Right ventricle myocardium superior (tissue), 1 donor: ENCODE results near the gene WNT4. TPM values are rescaled to one million over a fixed set of nuclear protein-coding genes. Genes with fewer than 3 reads are reported as not detected.

Experiments used
- ATAC-seq: fragments of 200-7000 bp; cut with Tn5 transposase; one replicate; pipeline ENCODE4 v1.9.1; 2020; ENCODE audit warnings: mild to moderate bottlenecking; ENCODE audit not compliant: poor library complexity
- DNase-seq: peaks from one replicate; pipeline ENCODE4 v3.0.0-alpha.2; 2020
- intact Hi-C: fragments of 100-400 bp; cut with DNase I; formaldehyde crosslinking; loops from one replicate; pipeline ENCODE4 v1.11.2; 2022
- total RNA-seq: library from RNA; stranded (reverse); fragmentation: NEBNext Ultra II Directional; extraction: Animal tissue kit (Norgen Biotek cat#: 25700); gene quantifications from one replicate; pipeline ENCODE4 v1.2.1, GENCODE V29; 2021
- donor health status: DM: no; HTN: yes; CAD: no; lungs with severe emphysema.

WNT4 gene
- total RNA-seq, 1 donor from 2014 or later = not detected

DNA sequence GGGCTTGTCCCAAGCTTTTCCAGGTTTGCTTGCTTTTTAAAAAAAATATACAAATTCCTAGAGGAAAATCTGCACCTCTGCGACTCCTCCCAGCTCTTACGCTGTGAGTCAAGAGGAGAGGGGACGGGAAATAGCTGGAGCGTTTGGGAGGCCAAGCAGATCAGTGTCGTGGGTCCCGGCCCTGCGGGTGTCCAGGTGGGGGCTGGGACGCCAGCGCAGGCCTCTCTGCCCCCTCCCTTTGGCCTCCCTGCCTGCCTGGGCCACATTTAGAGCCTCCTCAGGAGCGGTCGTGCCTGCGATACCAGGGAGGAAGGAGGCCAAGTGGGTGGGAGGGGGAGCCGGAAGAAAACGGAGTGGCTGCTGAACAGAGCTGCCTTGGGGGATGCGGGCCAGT, 9.0 kb downstream of the WNT4 start:
- no peak for ATAC-seq
- no peak for DNase-seq
- intact Hi-C loops = no loop called here

DNA sequence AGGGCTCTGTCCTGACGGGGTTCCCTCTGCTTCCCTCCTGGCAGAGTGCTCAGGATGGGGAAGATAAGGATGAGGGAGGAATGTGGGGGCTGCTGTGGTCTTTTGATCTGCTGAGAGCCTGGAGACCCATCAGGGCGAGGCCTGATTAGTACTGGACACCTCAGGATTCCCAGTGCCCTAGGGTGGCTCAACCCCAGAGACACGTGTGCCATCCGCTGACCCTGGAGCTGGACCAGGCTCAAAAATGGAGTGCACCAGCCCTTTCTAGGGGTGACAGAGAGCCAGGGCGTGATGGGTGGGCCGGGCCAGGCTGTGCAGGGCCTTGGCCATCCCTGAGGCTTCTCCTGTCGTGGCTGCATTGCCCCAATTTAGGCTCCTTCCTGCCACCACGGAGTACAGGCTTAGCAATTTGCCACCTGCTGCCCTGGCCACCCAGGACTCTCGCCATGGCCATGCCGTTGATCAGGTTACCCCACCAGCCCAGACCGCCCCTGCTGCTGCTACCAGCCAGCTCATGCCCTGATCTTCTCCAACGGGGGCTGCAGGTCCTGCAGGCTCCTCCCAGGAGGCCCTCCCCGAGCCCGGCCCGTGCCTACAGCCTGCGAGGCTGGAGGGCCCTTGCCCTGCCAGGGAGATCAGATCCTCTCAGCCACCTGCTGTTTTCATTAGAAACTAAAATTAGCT, 9.5 kb downstream of the WNT4 start:
- no peak for ATAC-seq
- intact Hi-C loops = no loop called here
- no peak for DNase-seq

DNA sequence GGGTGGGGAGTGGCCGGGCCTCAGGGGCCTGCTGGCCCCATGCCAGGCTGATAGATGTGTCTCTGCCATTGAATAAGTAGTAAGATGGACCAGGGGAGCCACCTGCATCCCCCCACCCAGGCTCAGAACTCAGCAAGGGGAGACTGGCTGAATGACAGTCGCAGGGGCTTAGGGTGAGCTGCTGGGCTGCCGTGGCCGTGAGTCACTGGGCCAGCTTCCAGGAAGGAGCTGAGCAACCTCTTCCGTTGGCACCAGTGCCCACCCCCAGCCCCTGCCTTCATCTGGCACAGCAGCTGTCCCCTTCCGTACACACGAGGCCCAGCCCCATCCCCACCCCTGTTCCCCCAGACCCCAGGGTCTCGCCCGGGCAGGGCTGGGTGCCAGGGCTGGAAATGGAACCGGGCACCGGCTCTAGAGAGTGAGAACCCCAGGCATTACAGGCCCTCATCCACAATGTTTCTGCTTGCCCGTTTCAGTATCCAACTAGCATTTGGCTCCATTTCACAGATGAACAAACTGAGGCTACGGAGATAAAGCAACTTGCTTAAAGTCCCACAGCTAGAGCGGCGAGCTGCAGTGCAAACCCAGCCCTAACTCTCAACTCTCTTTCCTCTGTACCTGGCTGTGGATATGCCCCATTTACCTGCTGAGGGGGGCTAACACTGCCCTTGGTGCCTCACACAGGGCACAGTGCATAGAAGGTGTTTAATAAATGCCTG, 10.2 kb downstream of the WNT4 start:
- ATAC-seq (no peak), DNase-seq (no peak)
- intact Hi-C loops = no loop called here

DNA sequence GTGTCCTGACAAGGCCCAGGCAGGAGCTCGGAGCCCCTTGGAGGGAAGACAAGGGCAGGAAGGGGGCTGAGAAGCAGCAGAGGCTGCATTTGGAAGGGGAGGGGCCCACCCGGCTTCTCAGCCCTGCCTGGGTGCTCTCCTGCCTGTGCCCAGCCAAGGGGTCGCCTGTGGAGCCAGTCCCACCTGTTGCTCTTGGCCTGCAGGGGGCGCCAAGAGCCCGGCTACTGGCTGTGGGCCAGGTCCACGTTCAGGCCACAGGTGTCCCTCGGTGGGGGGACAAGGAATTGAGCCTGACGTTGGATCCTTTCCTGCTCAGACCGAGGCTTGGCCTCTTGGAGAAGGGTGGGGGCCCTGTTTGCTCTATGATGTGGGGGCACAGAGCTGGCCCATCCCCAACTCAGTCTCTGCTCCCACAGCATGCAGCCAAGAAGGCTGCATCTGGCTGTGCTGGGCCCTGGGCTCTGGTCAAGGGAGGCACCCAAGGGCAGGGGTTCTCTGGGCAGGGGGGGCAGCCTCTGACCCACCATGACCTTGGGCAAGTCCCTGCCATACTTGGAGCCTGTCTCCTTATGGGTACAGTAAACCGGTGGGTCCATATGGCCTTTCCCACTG, 10.9 kb downstream of the WNT4 start:
- no peak for ATAC-seq
- peak; percentile 46 for DNase-seq
- intact Hi-C loops = no loop called here

DNA sequence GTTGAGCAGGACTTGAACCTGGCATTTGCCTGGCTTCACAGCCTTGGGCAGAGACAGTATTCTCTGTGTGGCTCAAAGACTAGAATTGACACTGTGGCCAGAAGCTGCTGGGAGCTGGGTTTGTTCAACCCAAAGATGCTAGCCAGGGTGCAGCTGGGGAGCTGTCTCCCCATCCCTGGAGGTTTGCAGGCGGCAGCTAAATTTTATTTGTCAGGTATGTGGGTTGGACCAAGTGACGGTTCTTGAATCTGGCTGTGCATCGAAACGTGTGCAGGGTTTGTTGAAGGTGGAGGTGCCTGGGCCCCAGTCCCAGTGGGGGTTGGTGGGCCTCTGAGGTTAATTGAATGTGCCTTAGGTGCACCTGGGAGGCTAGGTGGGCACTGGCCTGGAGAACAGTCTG, 11.8 kb downstream of the WNT4 start:
- ATAC-seq = no peak
- no peak for DNase-seq
- intact Hi-C loops = no loop called here

DNA sequence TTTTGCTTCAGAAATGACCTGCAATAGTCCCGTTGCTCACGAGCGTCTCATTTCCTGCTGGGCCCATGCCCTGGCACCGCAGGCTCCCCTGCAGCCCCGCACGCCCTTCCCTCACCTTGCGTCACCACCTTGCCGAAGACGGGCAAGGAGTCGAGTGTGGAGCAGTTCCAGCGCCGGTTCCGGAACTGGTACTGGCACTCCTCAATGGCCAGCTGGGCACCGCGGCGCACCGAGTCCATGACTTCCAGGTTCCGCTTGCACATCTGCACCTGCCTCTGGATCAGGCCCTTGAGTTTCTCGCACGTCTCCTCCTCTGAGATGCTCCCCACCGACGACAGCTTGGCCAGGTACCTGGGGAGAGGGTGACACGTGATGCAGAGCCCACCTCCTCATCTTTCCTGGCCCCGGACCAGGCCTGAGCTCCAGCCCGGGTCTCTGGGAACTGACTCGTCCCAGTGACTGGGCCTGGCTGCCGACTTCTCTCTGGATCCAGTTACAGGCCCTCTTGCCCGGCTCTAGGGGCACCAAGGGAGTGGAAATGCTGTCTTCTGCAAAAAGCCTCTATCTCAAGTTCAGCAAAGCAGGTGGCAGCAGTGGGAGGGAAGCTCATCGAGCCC, 13.3 kb downstream of the WNT4 start:
- intact Hi-C loops = loop anchor here (10.0 kb wide), 1 partner anchor 145 kb away; no protein-coding TSS in a partner anchor
- DNase-seq (no peak), ATAC-seq (no peak)

DNA sequence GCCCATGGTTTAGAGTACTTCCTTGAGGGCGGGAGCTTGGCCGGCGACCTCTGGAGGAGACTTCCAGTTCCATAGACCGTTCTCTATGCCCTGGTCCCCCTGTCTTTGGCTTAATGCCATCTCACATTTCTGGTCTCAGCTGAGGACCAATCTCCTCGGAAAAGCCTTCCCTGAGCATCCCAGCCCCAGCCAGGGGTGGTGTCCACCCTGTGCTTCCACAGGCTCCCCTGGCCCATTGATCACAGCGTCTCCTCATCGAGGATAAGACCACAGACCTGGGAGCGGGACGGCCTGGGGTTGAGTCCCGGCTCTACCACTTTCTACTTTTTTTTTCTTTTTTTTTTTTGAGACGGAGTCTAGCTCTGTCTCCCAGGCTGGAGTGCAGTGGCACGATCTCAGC, 14.5 kb downstream of the WNT4 start:
- ATAC-seq (no peak), DNase-seq (no peak)
- intact Hi-C loops = loop anchor here (10.0 kb wide), 1 partner anchor 146 kb away; no protein-coding TSS in a partner anchor

DNA sequence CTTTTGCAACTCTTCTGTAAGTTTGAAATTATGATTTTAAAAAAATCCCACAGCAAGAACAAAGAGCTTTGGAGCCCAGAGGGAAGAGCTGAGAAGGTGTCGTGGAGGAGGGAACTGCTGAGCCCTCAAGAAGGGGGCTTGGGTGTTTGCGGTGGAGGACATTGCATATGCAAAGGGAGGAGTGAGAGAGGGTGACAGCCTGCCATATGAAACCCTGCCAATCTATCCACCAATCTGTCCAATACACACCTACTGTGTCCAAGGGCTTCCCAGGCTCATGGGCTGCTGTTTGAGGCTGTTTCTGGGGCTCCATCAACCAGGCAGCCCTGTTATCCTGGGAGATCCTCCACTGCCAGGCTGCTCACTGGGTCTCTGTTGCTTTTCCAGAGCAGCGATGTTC, 15.2 kb downstream of the WNT4 start:
- intact Hi-C loops = loop anchor here (10.0 kb wide), 1 partner anchor 147 kb away; no protein-coding TSS in a partner anchor
- ATAC-seq (no peak), DNase-seq (no peak)

DNA sequence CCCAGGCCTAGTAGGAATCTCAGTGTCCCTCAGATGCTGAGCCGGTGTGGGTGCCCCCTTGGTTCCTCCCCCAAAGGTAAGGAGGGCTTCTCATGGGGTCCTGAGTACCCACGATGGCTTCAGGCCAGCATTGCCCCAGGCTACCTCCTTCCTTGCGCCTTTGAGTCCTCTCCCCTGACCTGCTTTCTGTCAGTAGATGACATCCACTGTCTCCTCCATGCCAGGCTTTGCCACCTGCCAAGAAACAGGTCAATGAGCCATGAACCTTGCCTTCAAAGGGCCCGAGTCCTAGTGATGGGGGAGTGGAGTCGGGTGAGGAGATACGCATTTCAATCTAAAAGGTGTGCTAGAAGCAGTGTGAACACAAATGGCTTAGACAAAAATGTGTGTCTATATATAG, 15.6 kb downstream of the WNT4 start:
- DNase-seq (no peak), ATAC-seq (no peak)
- intact Hi-C loops = loop anchor here (10.0 kb wide), 1 partner anchor 148 kb away; no protein-coding TSS in a partner anchor

DNA sequence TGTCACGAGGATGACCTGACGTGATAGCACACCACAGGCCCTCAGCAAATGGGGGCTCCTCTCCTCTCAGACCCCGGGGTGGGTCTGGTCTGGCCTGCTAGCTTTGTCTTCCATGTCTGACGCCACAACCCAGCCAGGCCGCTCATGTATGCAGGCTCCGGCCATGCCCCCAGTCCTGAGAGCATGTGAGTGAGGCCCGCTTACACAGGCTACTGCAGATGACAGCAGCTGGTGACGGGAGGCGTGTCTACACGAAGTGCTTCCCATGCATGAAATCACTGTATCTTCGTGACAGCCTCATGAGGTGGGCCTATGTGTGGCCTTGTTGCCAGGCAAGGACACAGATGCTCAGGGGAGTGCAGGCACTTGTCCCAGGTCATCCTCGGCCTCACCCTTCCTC, 16.4 kb downstream of the WNT4 start:
- ATAC-seq = no peak
- intact Hi-C loops = loop anchor here (10.0 kb wide), 1 partner anchor 148 kb away; no protein-coding TSS in a partner anchor
- no peak for DNase-seq

DNA sequence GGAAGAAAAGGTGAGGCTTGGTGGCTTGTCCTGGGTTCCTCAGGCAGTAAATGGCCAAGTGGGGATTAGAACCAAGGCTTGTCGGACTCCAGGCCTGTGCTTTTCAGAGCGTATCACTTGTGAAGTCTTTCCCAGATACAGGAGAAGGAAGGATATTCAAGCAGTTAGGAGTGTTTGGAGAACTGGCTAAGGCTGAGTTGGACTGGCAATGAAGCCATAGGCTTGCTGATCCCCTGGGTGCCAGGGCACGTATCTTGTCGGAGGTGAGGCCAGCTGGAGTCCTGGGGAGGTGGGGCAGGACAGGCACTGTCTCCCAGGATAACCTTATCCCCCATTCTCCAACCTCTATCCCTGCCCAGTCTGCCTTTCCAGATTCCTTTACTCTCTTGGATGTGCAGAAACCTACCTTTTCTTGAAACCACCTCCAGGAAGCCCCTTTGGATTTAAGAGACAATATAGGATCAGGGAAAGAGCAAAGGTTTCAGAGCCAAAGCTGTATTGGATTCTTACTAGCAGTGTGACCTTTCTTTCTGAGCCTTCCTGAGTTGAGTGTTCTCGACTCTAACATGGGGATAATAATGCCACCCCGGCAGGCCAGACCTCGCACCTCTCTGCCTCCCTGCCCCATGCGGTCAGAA, 18.2 kb downstream of the WNT4 start:
- DNase-seq = no peak
- ATAC-seq = no peak
- intact Hi-C loops = loop anchor here (10.0 kb wide), 1 partner anchor 150 kb away; no protein-coding TSS in a partner anchor

DNA sequence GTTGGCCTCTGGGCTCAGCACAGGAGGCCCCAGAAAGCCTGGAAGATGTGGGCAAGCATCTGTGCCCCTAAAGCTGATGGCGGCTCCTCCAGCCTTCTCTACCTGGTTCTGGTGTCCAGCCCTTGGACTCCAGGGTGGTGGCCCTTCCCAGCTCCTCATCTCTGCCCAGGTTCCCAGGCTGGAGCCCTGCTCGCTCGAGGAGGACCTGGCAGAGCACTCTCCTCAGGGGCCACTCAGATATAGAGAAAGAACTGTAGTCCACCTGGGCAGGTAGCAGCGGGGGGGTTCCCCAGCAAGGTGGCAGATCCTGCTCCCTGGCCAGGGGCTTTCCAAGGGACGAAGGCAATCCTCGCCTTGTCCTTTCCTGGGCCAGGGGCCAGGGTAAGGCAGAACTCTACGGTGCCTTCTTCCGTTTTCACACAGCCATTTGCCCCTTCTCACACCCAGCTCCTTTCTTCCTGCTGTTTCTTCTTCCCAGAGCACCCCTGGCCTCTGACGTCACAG, 18.9 kb downstream of the WNT4 start:
- intact Hi-C loops = loop anchor here (10.0 kb wide), 1 partner anchor 151 kb away; no protein-coding TSS in a partner anchor
- no peak for ATAC-seq
- DNase-seq = no peak

DNA sequence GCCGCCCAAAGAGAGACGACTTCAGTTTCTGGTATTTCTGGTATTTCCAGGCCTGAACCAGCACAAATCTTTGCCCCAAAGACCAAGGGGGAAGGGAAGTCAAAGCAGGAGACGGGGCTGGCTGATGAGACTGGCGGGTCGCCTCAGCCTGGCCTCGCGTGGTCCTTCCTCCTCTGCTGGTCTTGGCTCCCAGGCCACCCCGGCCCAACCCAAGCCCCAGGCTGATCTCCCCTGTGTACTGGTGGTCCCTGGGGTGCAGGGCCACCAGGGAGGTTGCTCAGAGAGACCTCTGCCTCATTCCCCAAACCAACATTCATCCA, 19.9 kb downstream of the WNT4 start:
- DNase-seq (no peak), ATAC-seq (no peak)
- intact Hi-C loops = loop anchor here (10.0 kb wide), 1 partner anchor 152 kb away; no protein-coding TSS in a partner anchor

DNA sequence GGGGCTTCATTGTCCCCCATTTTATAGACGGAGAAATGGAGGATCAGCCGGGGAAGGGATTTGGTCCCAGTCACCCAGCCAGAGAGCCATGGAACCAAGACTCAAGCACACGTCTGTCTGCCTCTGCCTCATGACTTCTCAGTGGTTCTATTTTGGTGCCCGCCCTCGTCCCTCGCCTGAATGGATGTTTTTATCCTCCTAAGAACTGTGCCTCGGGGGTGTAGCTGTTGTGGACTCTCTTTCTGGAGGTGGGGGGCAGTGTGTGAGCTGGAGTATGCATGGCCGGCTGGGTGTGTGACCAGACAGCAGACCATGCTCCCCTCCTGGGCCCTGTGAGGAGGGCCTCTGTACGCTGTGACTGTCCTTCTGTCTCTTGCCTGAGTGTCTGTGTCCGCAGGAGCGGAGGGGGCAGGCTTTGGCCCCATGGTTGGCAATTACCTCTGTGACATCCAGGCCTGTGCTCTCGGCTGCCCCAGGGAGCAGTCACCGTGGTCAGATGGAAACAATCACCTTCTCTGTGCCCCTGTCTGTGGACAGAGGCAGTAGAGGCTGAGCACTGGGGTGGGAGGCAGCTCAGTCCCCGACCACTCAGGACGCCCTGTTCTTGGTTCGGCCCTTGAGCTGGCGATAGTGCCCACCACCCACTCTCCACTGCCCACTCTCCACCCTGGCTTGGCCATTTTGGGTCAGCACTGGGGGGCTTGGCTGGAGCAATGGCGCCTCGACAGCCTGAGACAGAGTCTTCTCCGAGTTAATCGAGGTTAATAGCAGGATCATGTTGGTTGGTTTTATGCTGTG, 20.4 kb downstream of the WNT4 start:
- intact Hi-C loops = loop anchor here (10.0 kb wide), 1 partner anchor 152 kb away; no protein-coding TSS in a partner anchor
- DNase-seq = no peak
- peak; percentile 15 for ATAC-seq

DNA sequence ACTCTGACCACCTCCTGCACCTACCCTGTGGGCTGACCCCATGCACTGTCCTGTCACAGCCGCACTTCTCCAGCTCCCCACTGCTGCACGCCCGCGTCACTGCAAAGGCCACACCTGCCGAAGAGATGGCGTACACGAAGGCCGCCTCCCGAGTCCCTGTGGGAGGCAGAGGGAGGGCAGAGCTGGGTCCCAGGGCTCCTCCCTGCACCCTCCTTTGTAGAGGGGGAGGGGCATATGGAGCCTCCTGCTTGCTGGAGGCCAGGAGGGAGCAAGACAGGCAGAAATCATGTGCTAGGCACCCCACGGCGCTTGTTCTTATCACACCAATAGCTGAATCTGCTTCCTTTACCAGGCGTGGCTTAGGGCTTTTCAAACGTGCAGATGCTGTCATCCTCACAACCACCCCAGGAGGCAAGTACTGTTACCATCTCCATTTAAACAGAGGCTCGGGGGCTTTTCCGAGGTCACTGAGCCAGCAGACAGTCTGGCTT, 21.4 kb downstream of the WNT4 start:
- intact Hi-C loops = loop anchor here (10.0 kb wide), 1 partner anchor 153 kb away; no protein-coding TSS in a partner anchor
- ATAC-seq = no peak
- no peak for DNase-seq

DNA sequence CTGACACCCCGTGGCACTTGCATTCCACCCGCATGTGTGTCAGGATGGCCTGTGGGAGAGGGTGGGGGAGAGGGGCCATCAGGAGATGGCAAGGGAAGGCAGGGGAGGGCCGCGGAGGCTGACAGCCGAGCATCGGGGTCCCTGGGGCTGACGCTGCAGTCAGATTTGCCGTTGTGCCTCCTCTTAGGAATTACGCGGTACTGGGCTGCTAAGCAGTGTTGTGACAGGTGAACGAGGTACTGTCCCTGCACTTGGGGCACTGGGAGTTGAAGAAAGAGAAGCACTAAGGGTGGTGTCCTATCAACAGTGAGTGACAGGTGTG, 22.5 kb downstream of the WNT4 start:
- intact Hi-C loops = loop anchor here (10.0 kb wide), 1 partner anchor 154 kb away; no protein-coding TSS in a partner anchor
- ATAC-seq (no peak), DNase-seq (no peak)

DNA sequence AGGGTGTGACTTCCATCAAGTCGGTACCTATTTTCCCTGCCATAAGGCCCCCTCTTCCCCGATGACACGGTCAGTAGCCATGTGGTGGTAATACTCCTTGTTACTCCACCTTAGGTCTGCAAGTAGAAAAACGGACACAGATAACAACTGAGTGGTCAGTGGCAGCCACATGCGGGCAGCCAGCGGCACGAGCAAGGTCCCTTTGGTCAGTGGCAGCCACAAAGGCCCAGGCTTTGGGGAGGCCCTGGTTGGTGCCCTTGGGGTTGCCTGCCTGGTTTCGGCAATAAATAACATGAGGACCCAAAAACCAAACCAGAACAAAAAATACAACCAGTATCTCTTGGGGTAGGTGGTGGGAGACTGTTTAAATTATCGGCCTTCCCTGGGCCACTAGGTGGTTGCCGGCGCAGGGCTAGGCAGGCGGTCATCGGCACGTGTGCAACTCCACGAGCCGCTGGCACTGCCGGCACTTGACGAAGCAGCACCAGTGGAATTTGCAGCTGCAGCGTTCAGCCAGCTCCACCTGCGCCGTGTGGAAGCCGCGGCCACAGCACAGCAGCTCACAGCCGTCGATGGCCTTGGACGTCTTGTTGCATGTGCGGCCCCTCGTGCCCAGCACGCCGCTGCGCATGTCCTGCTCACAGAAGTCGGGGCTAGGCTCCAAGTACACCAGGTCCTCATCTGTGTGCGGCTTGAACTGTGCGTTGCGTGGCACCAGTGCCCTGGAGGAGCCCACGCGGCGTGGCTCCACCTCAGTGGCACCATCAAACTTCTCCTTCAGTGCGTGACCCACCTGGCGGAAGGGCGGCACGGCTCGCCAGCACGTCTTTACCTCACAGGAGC, 23.1 kb downstream of the WNT4 start:
- no peak for ATAC-seq
- intact Hi-C loops = loop anchor here (10.0 kb wide), 1 partner anchor 155 kb away; no protein-coding TSS in a partner anchor

More for the DNA sequence above, 23.1 kb downstream of the WNT4 start:
- DNase-seq = no peak
